ENCODE results near the gene IZUMO1. TPM values are rescaled to one million over a fixed set of nuclear protein-coding genes. Genes with fewer than 3 reads are reported as not detected.
A peak's percentile ranks its signal among the peaks of the same experiment; 100 is the strongest.

IZUMO1 gene
- total and polyA plus RNA-seq, 9 of the 15 experiments (the other 6 are each of a cell fraction or from before 2014, with no cell fraction given), result 0.14 to 2.1 (median 0.73) TPM

GRCh38 chr19:48724796-48725753 is 21.6 kb downstream of the IZUMO1 start (continued):
- TF ChIP-seq MBD1 (CRISPR knock-in tag; IDR thresholded peaks at IDR 0.05) (0 out of 2 replicates have a peak, but pooled peaks have one; percentile 30), TAF9B (IDR thresholded peaks at IDR 0.05; ENCODE audit: partially characterized antibody) (no peak), GABPB1 (CRISPR knock-in tag; IDR thresholded peaks at IDR 0.05) (peak; percentile 80), TBP (optimal IDR thresholded peaks at IDR 0.05; ENCODE audit: low read depth, low read length) (peak; percentile 13), CBX3 (IDR thresholded peaks at IDR 0.05; ENCODE audit: borderline replicate concordance in 1 of 2, low read length in 2 of 2) (peak in 1 of 2 experiments; percentile 9; a peak in 1 of 3 replicates), FOSL1 (tag; conservative IDR thresholded peaks at IDR 0.05) (peak; percentile 22; the same call in 1 of the 2 replicates), TAL1 (IDR thresholded peaks at IDR 0.05) (no peak), CREM (IDR thresholded peaks at IDR 0.05; ENCODE audit: low read depth) (peak; percentile 80), NFRKB (IDR thresholded peaks at IDR 0.05; ENCODE audit: low read depth) (0 out of 2 replicates have a peak, but pooled peaks have one; percentile 62), SIN3B (IDR thresholded peaks at IDR 0.05; ENCODE audit: low read depth) (no peak; the same call in 1 of the 2 replicates), EP400 (IDR thresholded peaks at IDR 0.05) (peak; percentile 50), HCFC1 (IDR thresholded peaks at IDR 0.05; ENCODE audit: low read depth, low read length) (peak; percentile 99), MAZ (CRISPR knock-in tag; conservative IDR thresholded peaks at IDR 0.05 in 1 of 2, IDR thresholded peaks at IDR 0.05 in 1 of 2) (peak in 1 of 2 experiments; percentile 24; a peak in 1 of 4 replicates), HDAC3 (IDR thresholded peaks at IDR 0.05; ENCODE audit: borderline replicate concordance, partially characterized antibody) (no peak), ZNF644 (tag; IDR thresholded peaks at IDR 0.05; ENCODE audit: low read depth) (peak; percentile 91), ETV6 (IDR thresholded peaks at IDR 0.05; ENCODE audit: borderline replicate concordance in 1 of 2, low read depth in 2 of 2, low read length in 1 of 2) (peak; percentile 74 to 88; a peak in 3 of 4 replicates), ETV6 (CRISPR knock-in tag; IDR thresholded peaks at IDR 0.05; ENCODE audit: borderline replicate concordance) (no peak), AFF1 (IDR thresholded peaks at IDR 0.05; ENCODE audit: low read depth in 1 of 2, partially characterized antibody in 2 of 2) (peak; percentile 26 to 99), ASH1L (IDR thresholded peaks at IDR 0.05; ENCODE audit: borderline replicate concordance, low read depth, partially characterized antibody) (peak; percentile 45), ELK3 (CRISPR knock-in tag; IDR thresholded peaks at IDR 0.05) (no peak)
